Thyroid gland (tissue), 4 donors: ENCODE measurements around the gene DOCK1.

Experiments
- POLR2A ChIP-seq, 2 donors: fragments of 450-650 bp; IDR thresholded peaks; one replicate each; pipeline ENCODE4 v1.6.1; 2017; ENCODE audit warnings: antibody characterized with exemption in 2 of 2, mild to moderate bottlenecking in 2 of 2, moderate library complexity in 1 of 2
- TF ChIP-seq, protein P1 (sequence below), 6 experiments: fragments of 200-600 bp in 3 of 6; fragments of 450-650 bp in 3 of 6; sonication (generic) in 3 of 6; IDR thresholded peaks; one replicate each; pipeline ENCODE4 v1.5.1; 2016 to 2019; ENCODE audit warnings: antibody characterized with exemption in 6 of 6, mild to moderate bottlenecking in 2 of 6, inconsistent platforms in 1 of 6, moderate library complexity in 1 of 6

DNA sequence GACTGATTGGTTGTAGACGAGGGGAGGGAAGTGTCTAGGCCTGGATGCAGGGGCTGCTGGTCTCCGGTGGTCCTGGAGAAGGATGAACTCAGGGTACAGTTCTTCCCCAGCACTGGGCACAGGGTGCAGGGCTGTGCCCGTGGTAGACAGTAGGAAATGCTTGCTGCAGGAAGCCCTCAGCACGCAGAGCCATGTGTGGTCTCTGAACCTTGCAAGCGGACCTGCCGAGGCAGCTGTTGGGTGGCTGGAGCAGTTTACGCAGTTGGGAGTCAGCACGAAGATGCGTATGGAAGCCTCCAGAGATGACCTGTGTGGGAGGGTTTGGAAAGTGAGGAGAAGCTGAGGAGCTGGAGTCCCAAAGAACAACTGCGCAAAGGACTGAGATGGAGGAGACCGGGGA is 39.0 kb downstream of the DOCK1 start:
- TF ChIP-seq, protein P1, sequence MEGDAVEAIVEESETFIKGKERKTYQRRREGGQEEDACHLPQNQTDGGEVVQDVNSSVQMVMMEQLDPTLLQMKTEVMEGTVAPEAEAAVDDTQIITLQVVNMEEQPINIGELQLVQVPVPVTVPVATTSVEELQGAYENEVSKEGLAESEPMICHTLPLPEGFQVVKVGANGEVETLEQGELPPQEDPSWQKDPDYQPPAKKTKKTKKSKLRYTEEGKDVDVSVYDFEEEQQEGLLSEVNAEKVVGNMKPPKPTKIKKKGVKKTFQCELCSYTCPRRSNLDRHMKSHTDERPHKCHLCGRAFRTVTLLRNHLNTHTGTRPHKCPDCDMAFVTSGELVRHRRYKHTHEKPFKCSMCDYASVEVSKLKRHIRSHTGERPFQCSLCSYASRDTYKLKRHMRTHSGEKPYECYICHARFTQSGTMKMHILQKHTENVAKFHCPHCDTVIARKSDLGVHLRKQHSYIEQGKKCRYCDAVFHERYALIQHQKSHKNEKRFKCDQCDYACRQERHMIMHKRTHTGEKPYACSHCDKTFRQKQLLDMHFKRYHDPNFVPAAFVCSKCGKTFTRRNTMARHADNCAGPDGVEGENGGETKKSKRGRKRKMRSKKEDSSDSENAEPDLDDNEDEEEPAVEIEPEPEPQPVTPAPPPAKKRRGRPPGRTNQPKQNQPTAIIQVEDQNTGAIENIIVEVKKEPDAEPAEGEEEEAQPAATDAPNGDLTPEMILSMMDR (IDR thresholded peaks at IDR 0.05) = no peak
- TF ChIP-seq POLR2A (IDR thresholded peaks at IDR 0.05) = no peak
